Fibroblast of lung (primary cell): ENCODE data around the gene GTF3C1.

Experiments used
- EZH2 ChIP-seq: IDR thresholded peaks from 2 replicates; pipeline ENCODE4 v1.5.1; 2012; ENCODE audit warnings: low read length, control low read depth, mild to moderate bottlenecking; ENCODE audit errors: missing control alignments
- TF ChIP-seq, protein P1 (sequence below), 2 donors: IDR thresholded peaks in 1 of 2; conservative IDR thresholded peaks in 1 of 2; 1 replicate in 1 of 2; 2 replicates in 1 of 2; pipeline ENCODE4 v1.5.1; 2011 to 2012; ENCODE audit warnings: low read length in 2 of 2, control low read depth in 1 of 2, inconsistent platforms in 1 of 2, low read depth in 1 of 2, mild to moderate bottlenecking in 1 of 2

DNA sequence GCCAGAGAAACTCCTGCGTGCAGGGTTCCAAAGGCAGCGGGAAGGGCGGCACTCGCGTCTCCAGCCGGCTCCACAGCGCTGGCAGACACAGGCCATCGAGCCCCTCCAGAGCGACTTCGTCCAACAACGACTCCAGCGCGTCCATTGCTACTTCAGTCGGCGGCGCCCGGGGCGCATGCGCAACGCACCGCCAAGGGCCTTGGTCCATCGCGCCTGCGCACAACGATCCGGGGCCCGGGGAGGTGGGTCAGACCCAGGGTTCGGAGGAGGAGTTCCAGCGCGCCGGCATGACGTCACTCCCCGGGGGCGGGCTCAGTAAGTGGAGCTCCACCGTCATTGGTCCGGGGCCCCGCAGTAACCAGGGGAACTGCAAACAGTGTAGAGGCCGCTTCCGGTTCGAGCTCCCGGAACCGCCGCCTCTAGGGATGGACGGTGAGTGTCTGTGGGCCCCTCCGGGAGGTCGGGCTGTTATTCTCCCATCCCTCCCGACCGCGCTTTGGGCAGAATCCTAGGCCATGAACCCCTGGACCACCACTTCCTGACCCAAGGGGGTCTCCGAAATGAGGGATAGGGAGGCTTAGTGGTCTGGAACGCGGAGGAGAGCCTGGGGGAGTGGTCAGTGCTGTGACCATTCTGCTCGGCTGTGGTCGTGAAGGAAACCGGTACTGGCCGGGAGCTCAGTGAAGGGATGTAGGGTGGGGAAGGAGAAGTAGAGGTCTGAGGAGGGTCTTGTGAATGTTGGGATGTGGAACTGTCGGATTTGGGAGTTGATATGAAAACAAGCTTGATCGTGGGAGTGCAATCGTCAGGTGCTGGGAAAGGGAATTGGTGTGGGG is at the start of gene GTF3C1, which contains the start of gene KATNIP:
- TF ChIP-seq, protein P1, sequence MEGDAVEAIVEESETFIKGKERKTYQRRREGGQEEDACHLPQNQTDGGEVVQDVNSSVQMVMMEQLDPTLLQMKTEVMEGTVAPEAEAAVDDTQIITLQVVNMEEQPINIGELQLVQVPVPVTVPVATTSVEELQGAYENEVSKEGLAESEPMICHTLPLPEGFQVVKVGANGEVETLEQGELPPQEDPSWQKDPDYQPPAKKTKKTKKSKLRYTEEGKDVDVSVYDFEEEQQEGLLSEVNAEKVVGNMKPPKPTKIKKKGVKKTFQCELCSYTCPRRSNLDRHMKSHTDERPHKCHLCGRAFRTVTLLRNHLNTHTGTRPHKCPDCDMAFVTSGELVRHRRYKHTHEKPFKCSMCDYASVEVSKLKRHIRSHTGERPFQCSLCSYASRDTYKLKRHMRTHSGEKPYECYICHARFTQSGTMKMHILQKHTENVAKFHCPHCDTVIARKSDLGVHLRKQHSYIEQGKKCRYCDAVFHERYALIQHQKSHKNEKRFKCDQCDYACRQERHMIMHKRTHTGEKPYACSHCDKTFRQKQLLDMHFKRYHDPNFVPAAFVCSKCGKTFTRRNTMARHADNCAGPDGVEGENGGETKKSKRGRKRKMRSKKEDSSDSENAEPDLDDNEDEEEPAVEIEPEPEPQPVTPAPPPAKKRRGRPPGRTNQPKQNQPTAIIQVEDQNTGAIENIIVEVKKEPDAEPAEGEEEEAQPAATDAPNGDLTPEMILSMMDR (conservative IDR thresholded peaks at IDR 0.05 in 1 of 2, IDR thresholded peaks at IDR 0.05 in 1 of 2; ENCODE audit: low read depth in 1 of 2, low read length in 2 of 2): no peak
- TF ChIP-seq EZH2: no peak
